Measurements from ENCODE around the gene CD8B2.

GRCh38 chr2:106546391-106546990 lies 59.3 kb downstream of the CD8B2 start:
- TF ChIP-seq CC2D1A (CRISPR knock-in tag; IDR thresholded peaks at IDR 0.05) (no peak), KAT8 (CRISPR knock-in tag; IDR thresholded peaks at IDR 0.05) (no peak)
- TF ChIP-seq, protein P1, sequence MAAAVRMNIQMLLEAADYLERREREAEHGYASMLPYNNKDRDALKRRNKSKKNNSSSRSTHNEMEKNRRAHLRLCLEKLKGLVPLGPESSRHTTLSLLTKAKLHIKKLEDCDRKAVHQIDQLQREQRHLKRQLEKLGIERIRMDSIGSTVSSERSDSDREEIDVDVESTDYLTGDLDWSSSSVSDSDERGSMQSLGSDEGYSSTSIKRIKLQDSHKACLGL (CRISPR knock-in tag; IDR thresholded peaks at IDR 0.05), result no peak
